GM23248 (cell line): ENCODE results near the gene SELENOM.

ENCODE experiments used
- EZH2 ChIP-seq: fragments of 200-600 bp; sonication (generic); IDR thresholded peaks from 2 replicates; pipeline ENCODE4 v1.6.1; 2018; ENCODE audit warnings: antibody characterized with exemption, mild to moderate bottlenecking; ENCODE audit not compliant: insufficient read depth, poor library complexity, severe bottlenecking
- EZH2phosphoT487 ChIP-seq: fragments of 200-600 bp; sonication (generic); IDR thresholded peaks from 2 replicates; pipeline ENCODE4 v1.6.1; 2018; ENCODE audit warnings: antibody characterized with exemption, moderate library complexity, mild to moderate bottlenecking, low read depth; ENCODE audit not compliant: insufficient read depth

- TF ChIP-seq EZH2phosphoT487 (no peak), EZH2 (no peak)
These were observed 10.6 kb downstream of the SELENOM start for GRCh38 chr22:31096657-31097279.
